A549 (cell line): ENCODE results near the gene AIG1.

ENCODE experiments used
- CEBPB ChIP-seq, 2 experiments: fragments of >200 bp in 1 of 2; sonication (Bioruptor Twin) in 1 of 2; formaldehyde crosslinking in 1 of 2; IDR thresholded peaks; 2 replicates each; pipeline ENCODE4 v1.6.1; 2012 to 2016
- CHD2 ChIP-seq: fragments of 150-350 bp; IDR thresholded peaks from 2 replicates; pipeline ENCODE4 v1.6.1; 2014; ENCODE audit warnings: low read length; ENCODE audit not compliant: partially characterized antibody
- CHD4 ChIP-seq: fragments of 200-600 bp; sonication (generic); IDR thresholded peaks from 2 replicates; pipeline ENCODE4 v1.6.1; 2016; ENCODE audit warnings: antibody characterized with exemption, mild to moderate bottlenecking, borderline replicate concordance
- POLR2A ChIP-seq: IDR thresholded peaks from 2 replicates; pipeline ENCODE4 v1.6.1; 2012; ENCODE audit warnings: mild to moderate bottlenecking, low read length
- ZFP36 ChIP-seq: fragments of 450-650 bp; IDR thresholded peaks from 2 replicates; pipeline ENCODE4 v1.6.1; 2014; ENCODE audit warnings: borderline replicate concordance; ENCODE audit not compliant: partially characterized antibody
- ZSCAN20 ChIP-seq: fragments of 250-450 bp; sonication (Bioruptor Pico); IDR thresholded peaks from 2 replicates; pipeline ENCODE4 v1.8.0; 2022; ENCODE audit warnings: mild to moderate bottlenecking, moderate library complexity
- TF ChIP-seq, protein P1 (sequence below): fragments of >200 bp; sonication (Bioruptor Twin); formaldehyde crosslinking; IDR thresholded peaks from 3 replicates; pipeline ENCODE4 v1.5.1; 2016

DNA sequence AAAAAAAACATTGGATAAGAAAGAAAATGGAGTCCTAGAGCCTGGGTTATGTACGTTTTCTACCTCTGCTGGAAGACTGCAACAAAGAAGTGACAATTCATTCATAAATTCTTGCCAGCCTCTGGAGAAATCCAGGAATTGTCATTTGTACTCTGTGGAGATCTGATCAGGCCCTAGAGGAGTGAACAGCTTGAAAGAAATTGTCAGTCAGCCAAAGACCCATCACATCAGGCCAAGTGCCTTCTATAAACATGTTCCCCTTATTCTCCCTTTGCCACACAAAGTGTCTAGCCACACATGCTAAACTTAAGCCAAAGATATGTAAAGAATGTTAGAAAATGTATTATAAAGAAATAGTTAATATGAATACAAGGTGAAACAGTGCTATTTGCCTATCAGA is 237.4 kb downstream of the AIG1 start:
- no peak for TF ChIP-seq POLR2A
- no peak for TF ChIP-seq CHD4
- no peak for TF ChIP-seq ZSCAN20 (CRISPR knock-in tag)
- TF ChIP-seq, protein P1, sequence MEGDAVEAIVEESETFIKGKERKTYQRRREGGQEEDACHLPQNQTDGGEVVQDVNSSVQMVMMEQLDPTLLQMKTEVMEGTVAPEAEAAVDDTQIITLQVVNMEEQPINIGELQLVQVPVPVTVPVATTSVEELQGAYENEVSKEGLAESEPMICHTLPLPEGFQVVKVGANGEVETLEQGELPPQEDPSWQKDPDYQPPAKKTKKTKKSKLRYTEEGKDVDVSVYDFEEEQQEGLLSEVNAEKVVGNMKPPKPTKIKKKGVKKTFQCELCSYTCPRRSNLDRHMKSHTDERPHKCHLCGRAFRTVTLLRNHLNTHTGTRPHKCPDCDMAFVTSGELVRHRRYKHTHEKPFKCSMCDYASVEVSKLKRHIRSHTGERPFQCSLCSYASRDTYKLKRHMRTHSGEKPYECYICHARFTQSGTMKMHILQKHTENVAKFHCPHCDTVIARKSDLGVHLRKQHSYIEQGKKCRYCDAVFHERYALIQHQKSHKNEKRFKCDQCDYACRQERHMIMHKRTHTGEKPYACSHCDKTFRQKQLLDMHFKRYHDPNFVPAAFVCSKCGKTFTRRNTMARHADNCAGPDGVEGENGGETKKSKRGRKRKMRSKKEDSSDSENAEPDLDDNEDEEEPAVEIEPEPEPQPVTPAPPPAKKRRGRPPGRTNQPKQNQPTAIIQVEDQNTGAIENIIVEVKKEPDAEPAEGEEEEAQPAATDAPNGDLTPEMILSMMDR: no peak
- no peak for TF ChIP-seq CHD2
- no peak for TF ChIP-seq ZFP36
- no peak for TF ChIP-seq CEBPB (IDR thresholded peaks at IDR 0.05)
